ENCODE results near the gene COQ2.

Gene COQ2

GRCh38 chr4:83214079-83214478, 70.5 kb downstream of the COQ2 start:
- no peak overlapping the region for H3K4me3 ChIP-seq (ENCODE audit: low read depth, low read length)
- TF ChIP-seq CTCF (IDR thresholded peaks at IDR 0.05; ENCODE audit: borderline replicate concordance, insufficient read depth, low read depth, low read length): no peak
